Omental fat pad (tissue), 4 donors: ENCODE results near the gene MRPS17. TPM values are rescaled to one million over a fixed set of nuclear protein-coding genes. Genes with fewer than 3 reads are reported as not detected.

Source experiments
- ATAC-seq: fragments of 150-250 bp; one replicate; pipeline ENCODE4 v1.9.1; 2016; ENCODE audit warnings: mild to moderate bottlenecking, moderate library complexity; ENCODE audit not compliant: low FRiP score
- DNase-seq: peaks from one replicate; pipeline ENCODE4 v3.0.0-alpha.2; 2019; ENCODE audit warnings: low spot score
- total RNA-seq, 4 donors: library from RNA; depleted of rRNA; stranded (reverse); fragments of >200 nt; gene quantifications; one replicate each; pipeline ENCODE4 v1.1.0, GENCODE V29; 2016
- TF ChIP-seq, protein P1 (sequence below), 3 donors: fragments of 450-650 bp; IDR thresholded peaks; one replicate each; pipeline ENCODE4 v1.5.1; 2016 to 2017; ENCODE audit warnings: antibody characterized with exemption in 3 of 3, mild to moderate bottlenecking in 3 of 3, moderate library complexity in 2 of 3

MRPS17 gene
- total RNA-seq, 4 donors from 2014 or later: 8.7 to 10.9 (median 10.1) TPM

GRCh38 chr7:55970978-55971377, 19.3 kb downstream of the MRPS17 start:
- ATAC-seq (no peak), DNase-seq (no peak)
- TF ChIP-seq, protein P1, sequence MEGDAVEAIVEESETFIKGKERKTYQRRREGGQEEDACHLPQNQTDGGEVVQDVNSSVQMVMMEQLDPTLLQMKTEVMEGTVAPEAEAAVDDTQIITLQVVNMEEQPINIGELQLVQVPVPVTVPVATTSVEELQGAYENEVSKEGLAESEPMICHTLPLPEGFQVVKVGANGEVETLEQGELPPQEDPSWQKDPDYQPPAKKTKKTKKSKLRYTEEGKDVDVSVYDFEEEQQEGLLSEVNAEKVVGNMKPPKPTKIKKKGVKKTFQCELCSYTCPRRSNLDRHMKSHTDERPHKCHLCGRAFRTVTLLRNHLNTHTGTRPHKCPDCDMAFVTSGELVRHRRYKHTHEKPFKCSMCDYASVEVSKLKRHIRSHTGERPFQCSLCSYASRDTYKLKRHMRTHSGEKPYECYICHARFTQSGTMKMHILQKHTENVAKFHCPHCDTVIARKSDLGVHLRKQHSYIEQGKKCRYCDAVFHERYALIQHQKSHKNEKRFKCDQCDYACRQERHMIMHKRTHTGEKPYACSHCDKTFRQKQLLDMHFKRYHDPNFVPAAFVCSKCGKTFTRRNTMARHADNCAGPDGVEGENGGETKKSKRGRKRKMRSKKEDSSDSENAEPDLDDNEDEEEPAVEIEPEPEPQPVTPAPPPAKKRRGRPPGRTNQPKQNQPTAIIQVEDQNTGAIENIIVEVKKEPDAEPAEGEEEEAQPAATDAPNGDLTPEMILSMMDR (IDR thresholded peaks at IDR 0.05): no peak

GRCh38 chr7:55973747-55974250, 22.1 kb downstream of the MRPS17 start:
- DNase-seq: no peak
- TF ChIP-seq, protein P1 (IDR thresholded peaks at IDR 0.05): no peak
- ATAC-seq: no peak

DNA sequence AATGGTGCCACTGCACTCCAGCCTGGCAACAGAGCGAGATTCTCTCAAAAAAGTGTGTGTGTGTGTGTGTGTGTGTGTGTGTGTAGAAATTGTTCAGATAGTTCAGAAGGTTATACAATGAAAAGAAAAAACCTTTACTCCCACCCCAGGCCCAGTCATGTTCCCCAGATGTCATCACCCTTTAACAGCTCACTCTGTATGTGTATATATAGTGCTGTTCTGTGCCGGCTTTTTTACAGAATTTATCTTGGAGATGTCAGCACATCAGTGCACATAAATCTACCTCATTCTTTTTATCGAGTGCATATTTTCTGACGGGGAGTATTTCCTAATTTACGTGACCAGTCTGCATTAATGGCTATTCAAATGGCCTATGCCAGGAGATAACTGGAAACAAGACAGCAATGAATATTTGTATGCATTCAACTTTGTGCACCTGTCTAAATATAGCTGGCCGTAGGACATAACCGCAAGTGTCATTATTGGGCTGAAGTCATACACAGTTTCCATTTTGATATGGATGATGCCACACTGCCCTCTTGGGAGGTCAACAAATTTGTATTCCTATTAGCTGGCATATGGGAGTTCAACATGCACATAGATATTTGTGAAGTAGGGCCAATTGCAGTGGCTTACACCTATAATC, 24.4 kb downstream of the MRPS17 start:
- DNase-seq: no peak
- TF ChIP-seq, protein P1 (IDR thresholded peaks at IDR 0.05): no peak
- peak; percentile 31 for ATAC-seq

GRCh38 chr7:55977831-55978230, 26.2 kb downstream of the MRPS17 start:
- TF ChIP-seq, protein P1 (IDR thresholded peaks at IDR 0.05): no peak
- ATAC-seq: peak; percentile 22
- DNase-seq: no peak

GRCh38 chr7:55980266-55980665, 28.6 kb downstream of the MRPS17 start:
- no peak for ATAC-seq
- TF ChIP-seq, protein P1 (IDR thresholded peaks at IDR 0.05): no peak
- DNase-seq: no peak

- TF ChIP-seq, protein P1 (IDR thresholded peaks at IDR 0.05): no peak
- DNase-seq (no peak), ATAC-seq (no peak)
Measured at GRCh38 chr7:55983537-55983936, 31.9 kb downstream of the MRPS17 start.

GRCh38 chr7:55992346-55992745, 40.7 kb downstream of the MRPS17 start:
- TF ChIP-seq, protein P1 (IDR thresholded peaks at IDR 0.05): no peak
- no peak for ATAC-seq
- no peak for DNase-seq
